ENCODE results near the gene DSTN. TPM values are rescaled to one million over a fixed set of nuclear protein-coding genes. Genes with fewer than 3 reads are reported as not detected.

Gene DSTN
- polyA plus RNA-seq, 5 donors = 340 to 394 (median 376) TPM

GRCh38 chr20:17621229-17621968 is 51.5 kb downstream of the DSTN start:
- DNase-seq = no peak

DNA sequence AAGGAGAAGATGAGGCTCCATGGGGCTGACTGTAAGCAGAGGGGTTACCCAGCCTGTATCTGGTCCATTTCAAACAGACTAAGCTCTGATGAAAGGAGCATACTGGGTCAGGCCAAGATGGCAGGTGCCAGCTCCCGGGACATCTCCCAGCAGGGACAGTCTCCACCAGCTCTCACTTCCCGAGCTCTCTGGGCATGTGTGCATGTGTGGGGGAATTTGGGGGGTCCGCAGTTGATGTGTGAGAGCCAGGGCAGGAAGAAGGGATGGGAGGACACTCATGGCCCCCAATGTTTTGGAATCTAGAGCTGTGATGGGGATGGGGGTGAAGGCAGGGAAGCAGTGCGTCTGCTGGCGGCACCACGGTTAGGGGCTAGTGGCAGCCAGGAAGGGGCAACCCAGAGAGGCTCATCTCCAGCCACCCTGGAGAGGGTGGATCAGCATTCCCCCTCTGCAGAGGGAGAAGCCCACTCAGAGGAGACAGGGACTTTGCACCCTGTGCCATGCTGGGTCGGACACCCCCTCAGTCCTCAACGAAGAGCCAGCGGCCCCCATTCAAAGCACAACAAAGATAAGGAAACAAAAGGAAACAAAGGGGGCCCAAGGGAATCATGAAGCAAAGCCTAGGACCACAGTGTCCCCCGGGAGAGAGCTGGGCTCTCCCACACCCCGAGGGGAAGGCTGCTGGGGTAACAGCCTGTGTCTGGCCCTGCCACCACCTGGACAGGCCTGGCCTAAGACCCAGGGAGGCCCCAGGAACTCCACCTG is 52.4 kb downstream of the DSTN start:
- DNase-seq = no peak

GRCh38 chr20:17622851-17623508 is 53.1 kb downstream of the DSTN start:
- DNase-seq = no peak

DNA sequence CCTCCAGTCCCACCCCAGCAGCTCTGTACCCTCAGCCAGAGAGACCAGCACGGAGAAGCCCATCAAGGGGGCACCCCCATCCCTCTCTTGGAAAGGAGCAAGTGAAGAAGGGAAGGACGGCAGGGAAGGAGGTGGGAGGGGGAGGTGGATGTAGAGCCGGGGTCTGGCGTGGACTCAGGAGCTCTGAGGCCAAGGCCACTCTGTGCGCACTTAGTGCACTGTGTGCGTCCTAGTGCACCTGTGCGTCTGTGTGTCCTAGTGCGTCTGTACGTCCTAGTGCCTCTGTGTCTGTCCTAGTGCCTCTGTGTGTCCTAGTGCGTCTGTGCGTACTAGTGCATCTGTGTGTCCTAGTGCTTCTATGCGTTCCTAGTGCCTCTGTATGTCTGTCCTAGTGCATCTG is 54.2 kb downstream of the DSTN start:
- DNase-seq = no peak

DNA sequence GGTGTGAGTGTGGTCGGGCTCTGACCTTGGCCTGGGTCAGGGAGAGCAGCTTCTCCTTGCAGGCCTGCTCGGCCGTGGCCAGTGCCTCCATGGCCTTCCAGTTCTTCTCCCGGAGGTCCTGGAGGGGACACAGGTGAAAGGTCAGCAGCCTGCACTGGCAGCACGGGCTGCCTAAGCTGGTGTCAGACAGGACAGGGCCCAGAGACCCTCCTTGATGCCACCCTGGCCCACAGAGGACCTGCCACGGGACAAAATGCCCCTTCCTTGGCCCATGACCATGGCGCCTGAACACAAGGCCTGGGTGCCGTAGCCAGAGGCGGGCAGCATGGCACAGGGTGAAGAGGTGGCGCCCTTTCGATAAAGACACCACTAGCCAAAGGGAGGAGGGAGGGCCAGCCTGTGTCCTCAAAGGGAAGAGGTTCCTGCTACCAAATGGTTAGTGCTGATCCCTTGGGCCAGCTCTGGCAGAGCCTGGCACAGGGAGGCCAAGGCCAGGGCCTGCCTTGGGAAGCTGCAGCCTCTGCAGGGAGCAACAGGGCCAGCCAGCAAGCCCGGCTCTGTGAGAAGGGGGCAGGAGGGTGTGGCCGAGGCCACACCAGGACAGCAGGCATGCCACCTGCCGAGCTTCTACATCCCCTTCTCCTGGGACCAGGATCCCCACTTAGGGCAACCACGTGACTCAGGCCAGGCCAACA is 54.8 kb downstream of the DSTN start:
- no peak for DNase-seq

DNA sequence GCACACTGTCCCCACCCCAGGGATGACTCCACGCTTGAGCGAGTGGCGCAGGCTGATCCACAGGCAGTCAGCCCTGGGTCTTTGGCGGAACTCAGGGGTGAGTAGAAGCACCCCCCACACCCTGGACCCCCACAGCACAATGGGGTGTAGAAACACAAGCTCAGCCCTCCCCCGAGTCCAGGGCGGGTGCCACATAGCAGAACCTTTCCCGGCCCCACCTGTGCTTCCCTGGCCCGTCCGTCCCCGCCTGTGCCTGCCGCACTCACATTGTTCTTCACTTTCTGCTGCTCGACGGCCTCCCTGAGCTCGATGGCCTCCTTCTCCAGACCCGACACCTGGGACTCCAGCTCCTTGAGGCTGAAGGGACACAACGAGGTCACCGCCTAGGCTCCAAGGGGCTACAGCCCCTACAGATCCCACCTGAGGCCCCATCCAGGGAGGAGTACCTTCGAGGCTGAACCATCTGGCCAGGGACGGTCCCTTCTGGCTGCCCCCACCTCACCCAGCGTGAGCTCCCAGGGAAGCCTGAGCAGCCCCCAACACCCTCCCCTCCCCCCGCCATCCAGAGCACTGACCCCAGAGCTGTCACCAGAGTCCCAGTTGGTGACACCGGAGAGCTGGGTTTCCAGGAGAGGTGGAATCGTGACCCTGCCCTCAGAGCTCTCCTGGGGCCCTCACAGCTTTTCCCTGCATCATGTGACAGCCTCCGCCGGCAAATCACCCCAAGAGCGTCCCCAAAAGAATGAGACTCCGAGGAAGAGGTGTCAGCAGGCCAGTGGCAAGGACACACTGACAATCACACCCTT is 55.6 kb downstream of the DSTN start:
- no peak for DNase-seq

- DNase-seq = no peak
These were observed 56.5 kb downstream of the DSTN start for GRCh38 chr20:17626217-17627007.

- DNase-seq = no peak
These were observed 57.5 kb downstream of the DSTN start for GRCh38 chr20:17627101-17627955.

DNA sequence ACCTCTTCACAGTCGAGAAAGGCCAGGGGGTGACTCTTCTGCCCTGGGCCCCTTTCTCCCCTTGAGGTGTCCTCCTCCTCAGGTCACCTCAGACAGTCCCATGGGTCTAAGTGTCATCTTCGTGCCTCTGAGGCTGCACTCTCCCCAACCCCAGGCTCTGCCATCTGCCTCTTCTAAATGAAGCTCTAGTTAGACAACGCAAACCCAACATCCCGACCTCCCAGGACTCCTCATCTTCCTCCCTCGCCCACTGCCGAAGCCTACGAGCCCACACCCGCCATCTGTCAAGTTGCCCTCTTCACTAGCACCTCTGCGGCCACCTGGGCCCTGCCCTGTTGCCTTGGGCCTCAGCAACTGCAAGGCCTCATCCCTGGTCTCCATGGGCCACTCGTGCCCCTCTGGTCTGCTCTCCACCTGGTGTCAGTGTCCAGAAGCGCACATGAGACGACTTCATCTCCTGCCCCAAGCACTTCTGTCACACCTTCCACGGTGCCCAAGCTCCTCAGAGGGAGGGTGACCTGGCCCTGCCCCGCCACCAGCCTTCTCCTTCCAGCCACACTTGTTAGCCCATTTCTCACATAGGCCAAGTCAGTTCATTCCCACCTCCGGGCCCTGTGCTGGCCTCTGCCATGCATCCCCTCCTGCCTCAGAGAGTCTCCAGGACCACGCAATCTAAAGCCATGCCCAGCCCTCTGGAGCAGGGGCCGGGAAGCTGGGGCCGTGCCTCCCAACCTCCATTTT is 58.4 kb downstream of the DSTN start:
- DNase-seq = no peak

GRCh38 chr20:17629025-17629424 is 59.1 kb downstream of the DSTN start:
- no peak for DNase-seq

- DNase-seq = no peak
These were observed 59.8 kb downstream of the DSTN start for GRCh38 chr20:17629678-17630089.

GRCh38 chr20:17630151-17630805 is 60.4 kb downstream of the DSTN start:
- DNase-seq = no peak

GRCh38 chr20:17630806-17631195 is 60.9 kb downstream of the DSTN start:
- no peak for DNase-seq

DNA sequence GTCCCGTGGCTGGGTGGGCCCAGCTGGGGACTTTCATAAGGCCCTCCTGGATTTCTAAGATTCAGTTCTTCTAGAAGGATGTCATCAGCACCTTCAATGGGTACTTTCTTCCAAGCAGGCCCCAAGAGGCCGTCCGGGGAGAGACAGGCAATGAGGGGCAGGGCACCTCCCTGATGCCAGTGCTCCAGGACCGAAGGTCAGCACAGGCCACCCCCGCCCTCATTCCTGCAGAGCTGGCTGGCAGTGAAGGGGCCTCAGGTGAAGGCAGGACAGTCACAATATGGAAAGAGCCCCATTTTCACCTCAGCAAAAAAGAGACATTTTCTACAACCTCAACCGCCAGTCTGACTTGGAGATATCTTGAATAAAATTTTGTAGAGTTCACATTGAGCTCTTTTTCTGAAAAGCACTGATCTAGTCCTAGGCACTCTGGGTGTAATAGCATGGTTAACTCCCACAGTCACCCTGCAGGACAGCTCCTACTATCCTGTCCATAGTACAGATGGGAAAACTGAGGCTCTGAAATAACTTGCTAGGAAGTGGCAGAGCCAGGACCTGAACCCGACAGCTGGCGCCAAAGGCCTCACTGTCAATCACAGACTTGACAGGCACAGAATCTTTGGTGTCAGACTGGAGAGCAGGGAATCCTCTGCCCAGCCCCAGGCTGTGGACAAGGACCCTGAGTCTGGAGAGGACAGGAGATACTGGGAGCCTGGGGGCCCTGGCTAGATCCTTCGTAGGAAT is 61.9 kb downstream of the DSTN start:
- no peak for DNase-seq

DNA sequence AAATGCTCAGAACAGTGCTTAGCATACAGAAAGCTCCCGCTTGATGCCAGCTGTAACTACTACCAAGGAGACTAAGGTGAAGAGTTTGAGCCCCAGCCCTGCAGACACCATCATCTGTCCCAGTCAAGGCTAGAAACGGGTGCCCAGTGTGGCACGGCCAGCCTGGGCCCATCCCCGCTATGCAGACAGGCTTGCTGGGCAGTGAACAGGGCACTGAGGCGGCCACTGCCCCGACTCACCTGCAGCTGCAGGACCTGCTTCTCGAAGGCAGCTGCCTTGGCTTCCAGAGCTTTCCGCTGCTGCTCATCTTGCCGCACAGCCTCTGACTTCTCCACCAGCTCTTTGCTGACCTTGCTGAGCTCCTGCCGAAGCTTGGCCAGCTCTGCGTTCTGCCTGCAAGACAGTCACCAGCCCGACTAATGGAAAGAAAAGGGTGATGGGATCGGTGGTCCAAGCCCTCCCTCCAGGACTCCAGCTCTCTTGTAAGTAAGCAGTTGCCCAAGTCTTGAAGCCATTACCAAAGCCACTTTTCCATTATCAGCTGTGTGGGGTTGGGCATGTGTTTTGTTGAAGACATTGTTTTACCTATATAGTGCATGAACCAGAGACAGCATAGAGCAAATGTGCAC is 63.5 kb downstream of the DSTN start:
- DNase-seq = no peak

DNA sequence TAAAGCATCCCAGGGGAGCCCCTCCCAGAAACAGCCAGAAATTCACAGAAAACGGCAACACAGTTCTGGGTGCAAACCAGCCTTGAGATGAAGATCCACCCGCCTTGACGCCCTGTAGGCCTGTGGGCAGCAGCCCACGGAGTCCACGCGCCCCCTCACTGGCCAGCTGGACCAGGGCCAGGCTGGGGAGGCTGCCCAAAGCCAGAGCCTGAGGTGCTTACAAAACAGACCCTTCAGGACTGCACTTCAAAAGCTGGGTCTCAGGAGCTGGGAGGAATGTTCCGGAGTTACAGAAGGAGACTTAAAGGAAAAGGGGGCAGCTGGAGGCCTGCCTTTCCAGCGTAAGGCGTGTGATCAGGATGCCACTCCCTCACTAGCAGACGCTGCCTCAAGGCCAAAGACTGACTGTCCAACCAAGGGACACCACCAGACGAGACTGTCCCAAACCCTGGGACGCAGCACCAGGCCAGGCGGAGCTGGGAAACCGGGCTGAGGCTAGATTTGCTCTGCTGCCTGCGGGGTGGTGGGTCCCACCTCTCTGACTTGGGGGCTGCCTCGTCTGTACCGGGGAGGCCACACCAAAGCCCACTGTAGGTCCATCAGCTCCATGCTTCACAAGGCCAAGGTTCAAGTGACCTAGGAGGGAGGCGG is 64.1 kb downstream of the DSTN start:
- DNase-seq = no peak
